ENCODE results near the gene PROCR.
"Not testable (repeated sequence)": the region's sequence is repeated elsewhere in the genome, so short reads cannot be mapped to it uniquely, and the experiment has no call there.

GRCh38 chr20:35160341-35160740 lies 11.5 kb upstream of the PROCR start:
- not testable (repeated sequence) for TF ChIP-seq CTCF, EP300 (IDR thresholded peaks at IDR 0.05)
